ENCODE measurements around the gene LETMD1.
"Not testable (repeated sequence)": the region's sequence is repeated elsewhere in the genome, so short reads cannot be mapped to it uniquely, and the experiment has no call there.

The LETMD1 gene

GRCh38 chr12:51027342-51027835 lies 20.7 kb upstream of the LETMD1 start:
- no peak for FAIRE-seq

- no peak for FAIRE-seq
These were observed 19.9 kb upstream of the LETMD1 start for GRCh38 chr12:51028126-51028812.

GRCh38 chr12:51028813-51029150 lies 19.3 kb upstream of the LETMD1 start:
- no peak for FAIRE-seq

GRCh38 chr12:51033048-51033447 lies 15.1 kb upstream of the LETMD1 start:
- no peak for FAIRE-seq

GRCh38 chr12:51033457-51034089 lies 14.6 kb upstream of the LETMD1 start:
- no peak for FAIRE-seq

- FAIRE-seq, result no peak
These were observed 11.8 kb upstream of the LETMD1 start for GRCh38 chr12:51036279-51036678.

GRCh38 chr12:51048661-51049251 lies 629 bp downstream of the LETMD1 start:
- FAIRE-seq, result no peak

- FAIRE-seq, result no peak
These were observed 1.4 kb downstream of the LETMD1 start for GRCh38 chr12:51049525-51049924.

GRCh38 chr12:51051787-51052186 lies 3.7 kb downstream of the LETMD1 start:
- no peak for FAIRE-seq

- no peak for FAIRE-seq
These were observed 6.9 kb downstream of the LETMD1 start for GRCh38 chr12:51055060-51055459.

- no peak for FAIRE-seq
These were observed 8.1 kb downstream of the LETMD1 start for GRCh38 chr12:51056242-51056641.

- no peak for FAIRE-seq
These were observed 11.0 kb downstream of the LETMD1 start for GRCh38 chr12:51059086-51059485.

- FAIRE-seq, result no peak
These were observed 14.7 kb downstream of the LETMD1 start for GRCh38 chr12:51062631-51063397.

GRCh38 chr12:51065530-51065929 lies 17.4 kb downstream of the LETMD1 start:
- no peak for FAIRE-seq

- no peak for FAIRE-seq
These were observed 19.1 kb downstream of the LETMD1 start for GRCh38 chr12:51067229-51067628.

GRCh38 chr12:51067771-51068170 lies 19.6 kb downstream of the LETMD1 start:
- FAIRE-seq, result no peak

GRCh38 chr12:51070004-51070403 lies 21.9 kb downstream of the LETMD1 start:
- FAIRE-seq, result no peak

- no peak for FAIRE-seq
These were observed 23.5 kb downstream of the LETMD1 start for GRCh38 chr12:51071663-51072062.

GRCh38 chr12:51075390-51075789 lies 27.3 kb downstream of the LETMD1 start:
- no peak for FAIRE-seq

GRCh38 chr12:51076236-51076930 lies 28.3 kb downstream of the LETMD1 start:
- FAIRE-seq, result no peak

- FAIRE-seq, result no peak
These were observed 29.8 kb downstream of the LETMD1 start for GRCh38 chr12:51077930-51078329.

- not testable (repeated sequence) for FAIRE-seq
These were observed 30.2 kb downstream of the LETMD1 start for GRCh38 chr12:51078346-51078745.

GRCh38 chr12:51078866-51079265 lies 30.7 kb downstream of the LETMD1 start:
- FAIRE-seq, result not testable (repeated sequence)
